GM12801 (cell line): ENCODE results near the gene MARCHF9.
A peak's percentile ranks its signal among the peaks of the same experiment; 100 is the strongest.

Experiments
- CTCF ChIP-seq: IDR thresholded peaks from one replicate; pipeline ENCODE4 v1.5.1; 2011; ENCODE audit warnings: control low read depth; ENCODE audit not compliant: insufficient read length; ENCODE audit errors: extremely low read depth

Gene MARCHF9

GRCh38 chr12:57739914-57740538, 14.9 kb upstream of the MARCHF9 start:
- TF ChIP-seq CTCF: no peak

- TF ChIP-seq CTCF: no peak
These were observed 14.1 kb upstream of the MARCHF9 start for GRCh38 chr12:57740656-57741412.

GRCh38 chr12:57741413-57741789, 13.5 kb upstream of the MARCHF9 start:
- TF ChIP-seq CTCF: no peak

GRCh38 chr12:57741844-57742738, 12.8 kb upstream of the MARCHF9 start:
- peak; percentile 8 for TF ChIP-seq CTCF

- no peak for TF ChIP-seq CTCF
These were observed 11.1 kb upstream of the MARCHF9 start for GRCh38 chr12:57743769-57744168.

GRCh38 chr12:57744194-57744776, 10.6 kb upstream of the MARCHF9 start:
- TF ChIP-seq CTCF: no peak
